ENCODE data around the gene GCAT.

GRCh38 chr22:37762389-37762836 is 45.3 kb upstream of the GCAT start:
- no peak for TF ChIP-seq POLR2AphosphoS5 (IDR thresholded peaks at IDR 0.05; ENCODE audit: low read depth, low read length)
- TF ChIP-seq POLR2A (IDR thresholded peaks at IDR 0.05; ENCODE audit: low read depth, low read length): no peak
